ENCODE measurements around the gene CRIP3.

The CRIP3 gene

GRCh38 chr6:43292341-43292740 is 16.3 kb downstream of the CRIP3 start:
- TF ChIP-seq TAF1 (IDR thresholded peaks at IDR 0.05; ENCODE audit: low read depth, low read length) (no peak), SPI1 (IDR thresholded peaks at IDR 0.05; ENCODE audit: low read depth, low read length) (no peak), POLR2A (IDR thresholded peaks at IDR 0.05; ENCODE audit: low read depth, low read length) (no peak), POU2F2 (IDR thresholded peaks at IDR 0.05; ENCODE audit: low read depth, low read length) (no peak), POLR2AphosphoS5 (IDR thresholded peaks at IDR 0.05; ENCODE audit: low read depth, low read length) (no peak), PAX5 (IDR thresholded peaks at IDR 0.05; ENCODE audit: insufficient read depth, low read length, severe bottlenecking) (no peak)
- no peak for FAIRE-seq
- no peak for DNase-seq (ENCODE audit: insufficient read length, low spot score)

DNA sequence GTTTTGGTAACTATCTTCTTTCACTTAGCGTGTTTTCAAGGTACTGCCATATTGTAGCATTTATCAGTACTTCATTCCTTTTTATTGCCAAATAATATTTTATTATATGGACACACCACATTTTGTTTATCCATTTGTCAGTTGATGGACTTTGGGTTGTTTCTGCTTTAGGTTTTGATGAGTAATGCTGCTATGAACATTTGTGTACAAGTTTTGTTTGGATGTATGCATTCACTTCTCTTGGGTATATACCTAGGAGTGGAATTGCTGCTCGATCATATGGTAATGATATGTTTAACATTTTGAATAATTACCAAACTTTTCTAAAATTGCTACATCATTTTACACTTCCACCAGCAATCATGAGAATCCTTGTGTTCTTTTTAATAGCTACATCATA is 16.9 kb downstream of the CRIP3 start:
- FAIRE-seq (no peak), DNase-seq (ENCODE audit: insufficient read length, low spot score) (no peak)
- TF ChIP-seq TAF1 (IDR thresholded peaks at IDR 0.05; ENCODE audit: low read depth, low read length) (no peak), SPI1 (IDR thresholded peaks at IDR 0.05; ENCODE audit: low read depth, low read length) (no peak), POU2F2 (IDR thresholded peaks at IDR 0.05; ENCODE audit: low read depth, low read length) (no peak), POLR2A (IDR thresholded peaks at IDR 0.05; ENCODE audit: low read depth, low read length) (no peak), POLR2AphosphoS5 (IDR thresholded peaks at IDR 0.05; ENCODE audit: low read depth, low read length) (no peak), PAX5 (IDR thresholded peaks at IDR 0.05; ENCODE audit: insufficient read depth, low read length, severe bottlenecking) (no peak)

- TF ChIP-seq POU2F2 (IDR thresholded peaks at IDR 0.05; ENCODE audit: low read depth, low read length) (no peak), SPI1 (IDR thresholded peaks at IDR 0.05; ENCODE audit: low read depth, low read length) (no peak), TAF1 (IDR thresholded peaks at IDR 0.05; ENCODE audit: low read depth, low read length) (no peak)
- FAIRE-seq (no peak), DNase-seq (ENCODE audit: insufficient read length, low spot score) (no peak)
Measured at GRCh38 chr6:43290905-43291355, 17.7 kb downstream of the CRIP3 start.

DNA sequence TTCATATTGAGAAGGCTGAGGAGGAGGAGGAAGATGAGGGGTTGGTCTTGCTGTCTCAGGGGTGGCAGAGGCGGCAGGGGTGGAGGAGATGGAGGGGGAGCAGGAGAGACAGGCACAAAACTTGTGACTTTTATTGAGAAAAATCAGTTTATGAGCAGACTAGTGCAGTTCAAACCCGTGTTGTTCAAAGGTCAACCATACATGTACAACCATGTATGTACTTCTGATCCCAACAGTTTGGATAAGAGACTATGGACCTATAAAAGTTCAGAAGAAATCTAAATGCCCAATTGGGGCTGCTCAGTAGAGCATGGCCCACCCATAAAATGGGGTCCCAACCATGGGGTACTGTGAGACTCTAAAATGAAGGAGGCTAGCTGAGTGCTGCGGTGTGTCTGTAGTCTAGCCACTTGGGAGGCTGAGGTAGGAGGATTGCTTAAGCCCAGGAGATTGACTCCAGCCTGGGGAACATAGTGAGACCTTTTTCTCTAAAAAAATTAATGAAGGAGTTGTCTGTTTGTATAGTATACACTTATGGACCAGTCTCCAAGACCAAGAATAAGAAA is 18.2 kb downstream of the CRIP3 start:
- no peak for FAIRE-seq

GRCh38 chr6:43287717-43288679 is 20.6 kb downstream of the CRIP3 start:
- TF ChIP-seq POU2F2 (IDR thresholded peaks at IDR 0.05; ENCODE audit: low read depth, low read length), result no peak
- no peak for TF ChIP-seq SPI1 (IDR thresholded peaks at IDR 0.05; ENCODE audit: low read depth, low read length)
- TF ChIP-seq TAF1 (IDR thresholded peaks at IDR 0.05; ENCODE audit: low read depth, low read length), result no peak
- no peak for TF ChIP-seq POLR2AphosphoS5 (IDR thresholded peaks at IDR 0.05; ENCODE audit: low read depth, low read length)
- TF ChIP-seq POLR2A (IDR thresholded peaks at IDR 0.05; ENCODE audit: low read depth, low read length), result no peak
- no peak for TF ChIP-seq PAX5 (IDR thresholded peaks at IDR 0.05; ENCODE audit: insufficient read depth, low read length, severe bottlenecking)
- DNase-seq (ENCODE audit: insufficient read length, low spot score) (no peak), FAIRE-seq (no peak)

More for the DNA sequence above, 18.2 kb downstream of the CRIP3 start:
- TF ChIP-seq POU2F2 (IDR thresholded peaks at IDR 0.05; ENCODE audit: low read depth, low read length) (no peak), TAF1 (IDR thresholded peaks at IDR 0.05; ENCODE audit: low read depth, low read length) (no peak), POLR2A (IDR thresholded peaks at IDR 0.05; ENCODE audit: low read depth, low read length) (no peak), PAX5 (IDR thresholded peaks at IDR 0.05; ENCODE audit: insufficient read depth, low read length, severe bottlenecking) (no peak), POLR2AphosphoS5 (IDR thresholded peaks at IDR 0.05; ENCODE audit: low read depth, low read length) (no peak), SPI1 (IDR thresholded peaks at IDR 0.05; ENCODE audit: low read depth, low read length) (no peak)
- DNase-seq (ENCODE audit: insufficient read length, low spot score), result no peak

DNA sequence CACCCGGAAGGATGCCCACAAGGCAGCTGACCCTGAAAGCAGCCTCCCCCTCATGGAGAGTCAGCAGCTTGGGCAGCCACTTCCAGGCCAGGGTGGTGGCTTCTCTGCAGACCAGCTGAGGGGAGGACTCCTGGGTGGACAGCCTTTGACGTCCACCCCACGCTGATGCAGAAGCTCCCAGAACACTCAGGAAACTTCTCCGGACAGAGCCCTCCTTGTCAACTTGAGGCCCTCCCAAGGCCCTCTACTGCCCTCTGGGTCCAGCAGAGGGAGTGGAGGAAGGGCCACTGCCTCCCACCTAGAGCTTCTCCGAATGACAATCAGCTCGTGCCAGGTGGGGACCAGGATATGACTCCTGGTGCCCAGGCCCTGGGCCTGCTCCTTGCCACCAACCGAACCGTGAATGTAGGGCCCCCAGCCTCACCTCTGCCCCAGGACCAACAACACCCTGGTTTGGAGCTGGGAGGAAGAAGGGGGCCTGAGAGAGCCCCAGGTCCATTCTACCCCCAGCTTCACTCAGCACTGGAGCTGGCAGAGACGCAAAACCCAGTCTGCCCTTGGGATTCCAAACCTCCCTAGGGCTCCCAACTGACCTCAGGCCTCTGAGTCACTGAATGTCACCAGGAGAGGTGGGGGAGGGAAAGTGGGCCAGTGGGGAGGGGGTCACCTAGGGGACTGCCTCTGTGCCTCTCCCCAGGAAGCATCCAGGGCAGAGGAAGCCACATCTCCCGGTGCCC is 21.5 kb downstream of the CRIP3 start:
- DNase-seq (ENCODE audit: insufficient read length, low spot score), result no peak
- no peak for FAIRE-seq

DNA sequence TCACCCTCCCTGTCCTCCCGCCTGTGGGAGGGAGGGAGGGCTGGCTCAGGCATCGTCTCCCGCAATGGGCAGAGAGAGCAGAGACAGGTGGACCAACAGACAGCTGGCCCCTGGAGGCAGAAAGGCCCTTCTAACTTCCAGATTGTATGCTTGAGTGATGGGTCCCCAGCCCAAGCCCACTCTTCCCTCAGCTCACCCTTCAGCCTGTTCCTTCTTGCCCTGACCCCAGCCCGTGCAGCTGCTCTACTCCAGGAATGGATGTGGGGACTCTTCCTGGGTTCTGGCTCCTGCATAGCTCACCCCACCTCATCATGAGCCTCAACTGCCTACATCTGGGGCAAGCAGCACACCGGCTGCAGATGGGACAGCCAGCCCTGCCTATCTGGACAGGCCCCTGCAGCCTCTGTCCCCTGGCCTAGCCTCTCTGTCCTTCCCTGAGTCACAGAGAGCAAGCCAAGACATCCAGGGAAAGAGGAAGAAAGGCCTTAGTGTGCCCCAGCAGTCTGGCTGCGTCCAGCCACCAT is 22.1 kb downstream of the CRIP3 start:
- no peak for FAIRE-seq
- TF ChIP-seq POU2F2 (IDR thresholded peaks at IDR 0.05; ENCODE audit: low read depth, low read length), result no peak
- no peak for TF ChIP-seq POLR2AphosphoS5 (IDR thresholded peaks at IDR 0.05; ENCODE audit: low read depth, low read length)
- TF ChIP-seq PAX5 (IDR thresholded peaks at IDR 0.05; ENCODE audit: insufficient read depth, low read length, severe bottlenecking), result no peak
- TF ChIP-seq POLR2A (IDR thresholded peaks at IDR 0.05; ENCODE audit: low read depth, low read length), result no peak
- no peak for TF ChIP-seq SPI1 (IDR thresholded peaks at IDR 0.05; ENCODE audit: low read depth, low read length)
- TF ChIP-seq TAF1 (IDR thresholded peaks at IDR 0.05; ENCODE audit: low read depth, low read length), result no peak
- no peak for DNase-seq (ENCODE audit: insufficient read length, low spot score)

More for the DNA sequence above, 21.5 kb downstream of the CRIP3 start:
- no peak for TF ChIP-seq PAX5 (IDR thresholded peaks at IDR 0.05; ENCODE audit: insufficient read depth, low read length, severe bottlenecking)
- no peak for TF ChIP-seq POLR2AphosphoS5 (IDR thresholded peaks at IDR 0.05; ENCODE audit: low read depth, low read length)
- TF ChIP-seq POU2F2 (IDR thresholded peaks at IDR 0.05; ENCODE audit: low read depth, low read length), result no peak
- TF ChIP-seq SPI1 (IDR thresholded peaks at IDR 0.05; ENCODE audit: low read depth, low read length), result no peak
- TF ChIP-seq TAF1 (IDR thresholded peaks at IDR 0.05; ENCODE audit: low read depth, low read length), result no peak
- TF ChIP-seq POLR2A (IDR thresholded peaks at IDR 0.05; ENCODE audit: low read depth, low read length), result no peak

DNA sequence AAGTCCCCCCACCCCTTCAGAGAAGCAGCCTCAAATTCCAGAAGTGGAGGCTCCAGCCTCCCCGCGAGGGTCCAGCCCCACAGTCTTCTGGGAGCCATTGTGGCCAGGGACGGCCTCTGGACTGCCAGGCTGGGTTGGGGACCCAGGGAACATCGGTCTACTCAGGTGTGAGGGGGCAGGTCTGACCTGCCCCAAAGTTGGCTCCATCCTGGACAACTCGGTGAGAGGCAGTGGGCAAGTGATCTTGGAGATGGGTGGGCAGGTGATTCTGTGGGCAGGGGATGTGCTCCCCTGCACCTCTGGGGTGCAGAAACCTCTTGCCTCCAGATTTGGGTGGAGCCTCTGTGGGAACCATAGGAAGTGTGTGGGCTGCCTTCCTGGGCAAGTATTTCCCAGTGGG is 22.8 kb downstream of the CRIP3 start:
- FAIRE-seq (no peak), DNase-seq (ENCODE audit: insufficient read length, low spot score) (no peak)
- TF ChIP-seq POU2F2 (IDR thresholded peaks at IDR 0.05; ENCODE audit: low read depth, low read length) (no peak), POLR2AphosphoS5 (IDR thresholded peaks at IDR 0.05; ENCODE audit: low read depth, low read length) (no peak)
